NT2/D1 (cell line): ENCODE measurements around the gene PIGT.

ENCODE experiments used
- DNase-seq: peaks from one replicate; pipeline ENCODE4 v3.0.0-alpha.2; 2011; ENCODE audit warnings: low read depth, low spot score
- H3K27me3 ChIP-seq: 2 replicates; pipeline ENCODE4 v1.6.0; 2011; ENCODE audit warnings: mild to moderate bottlenecking; ENCODE audit not compliant: insufficient read length, insufficient read depth
- H3K36me3 ChIP-seq: 2 replicates; pipeline ENCODE4 v1.6.1; 2011; ENCODE audit warnings: mild to moderate bottlenecking, low read length, mixed read lengths; ENCODE audit not compliant: insufficient read depth, insufficient read length
- H3K4me1 ChIP-seq: 2 replicates; pipeline ENCODE4 v1.5.1; 2011; ENCODE audit not compliant: insufficient read depth, insufficient read length
- H3K4me3 ChIP-seq: 2 replicates; pipeline ENCODE4 v1.5.1; 2011; ENCODE audit warnings: low read depth; ENCODE audit not compliant: insufficient read length
- H3K9ac ChIP-seq: 2 replicates; pipeline ENCODE4 v1.6.0; 2011; ENCODE audit warnings: low read depth; ENCODE audit not compliant: insufficient read length
- H3K9me3 ChIP-seq: 2 replicates; pipeline ENCODE4 v1.5.1; 2011; ENCODE audit warnings: mild to moderate bottlenecking, low read length; ENCODE audit not compliant: insufficient read depth
- SUZ12 ChIP-seq: IDR thresholded peaks from 2 replicates; pipeline ENCODE4 v1.6.1; 2011; ENCODE audit not compliant: insufficient read length, insufficient read depth; ENCODE audit errors: extremely low read depth
- YY1 ChIP-seq: IDR thresholded peaks from 2 replicates; pipeline ENCODE4 v1.6.1; 2011; ENCODE audit not compliant: insufficient read length, insufficient read depth
- ZNF274 ChIP-seq: IDR thresholded peaks from 2 replicates; pipeline ENCODE4 v1.6.1; 2011; ENCODE audit warnings: mild to moderate bottlenecking, low read depth, low read length

Gene PIGT

DNA sequence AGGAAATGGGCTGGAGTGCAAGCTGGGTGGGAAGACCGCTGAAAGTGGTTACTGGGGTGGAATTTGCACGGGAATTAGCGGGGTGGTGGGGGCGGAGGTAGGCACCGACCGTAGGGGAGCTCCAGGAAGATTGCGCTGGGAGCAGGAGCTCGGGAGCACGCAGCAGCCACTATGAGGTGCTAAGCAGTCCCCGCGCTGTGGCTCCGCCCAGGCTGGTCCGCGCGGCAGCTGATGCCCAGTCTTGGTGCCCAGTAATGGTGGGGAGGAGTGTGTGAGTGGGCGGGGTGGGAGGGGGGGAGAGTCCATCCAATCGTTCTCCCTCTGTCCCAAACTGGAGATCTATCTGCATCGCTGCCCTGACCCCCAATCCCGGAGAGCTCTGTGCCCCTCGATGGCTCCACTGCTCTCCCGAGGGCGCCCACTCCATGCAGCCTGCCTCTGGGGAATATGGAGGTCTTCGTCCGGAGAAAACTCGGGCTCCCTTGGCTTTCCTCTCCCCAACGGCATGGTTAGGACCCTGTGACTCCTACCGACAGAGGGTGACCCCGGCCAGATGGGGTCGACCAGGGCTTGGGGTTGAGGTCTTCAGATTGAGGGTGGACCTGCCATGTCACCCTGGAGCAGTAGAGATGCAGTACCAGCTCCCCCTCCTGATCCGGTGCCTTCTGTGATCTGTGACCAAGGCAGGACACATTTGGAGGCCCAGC is 43.1 kb upstream of the PIGT start:
- no peak for TF ChIP-seq SUZ12
- DNase-seq = no peak
- no peaks in the 10 kb centered on the region for H3K9me3 ChIP-seq
- peaks cover 17% of the 10 kb centered on the region for H3K36me3 ChIP-seq
- no peak overlapping the region for H3K4me3 ChIP-seq
- peaks cover 2% of the 10 kb centered on the region for H3K4me1 ChIP-seq
- peak overlapping the region; percentile 52 for H3K9ac ChIP-seq
- no peaks in the 10 kb centered on the region for H3K27me3 ChIP-seq

DNA sequence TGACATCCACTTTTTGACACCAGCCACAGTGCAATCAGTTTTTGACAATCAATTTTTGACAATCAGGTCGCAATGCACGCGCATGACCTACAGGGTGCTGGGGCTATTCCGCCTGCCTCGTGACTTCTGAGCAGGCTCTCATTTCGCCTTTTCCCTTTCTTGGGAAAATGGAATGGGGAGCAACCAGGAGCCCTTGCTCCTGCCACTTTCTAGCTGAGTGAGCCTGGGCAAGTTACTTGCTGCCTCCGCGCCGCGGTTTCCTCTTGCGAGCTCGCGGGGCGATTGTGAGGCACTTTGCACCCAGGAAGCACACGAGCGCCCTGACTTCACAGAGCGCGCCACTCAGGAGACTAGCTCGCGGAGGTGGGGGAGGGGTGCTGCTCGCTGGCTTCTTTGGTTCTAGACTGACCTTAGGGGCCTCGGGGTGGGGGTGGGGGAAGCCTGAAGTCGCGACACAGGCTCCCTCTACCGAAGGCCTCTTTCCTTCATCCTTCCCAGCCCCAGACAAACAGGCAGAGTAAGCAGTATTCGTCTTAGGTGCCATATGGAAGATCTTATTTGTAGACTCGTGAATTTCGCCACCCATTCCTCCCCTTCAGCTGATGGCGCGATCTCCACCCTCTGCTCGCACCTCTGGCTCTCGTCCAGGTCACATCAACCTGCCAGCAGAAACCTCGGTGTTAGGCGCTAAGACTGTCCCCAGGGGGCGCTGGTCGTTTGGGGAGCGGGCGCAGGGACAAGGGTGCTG is 42.4 kb upstream of the PIGT start:
- H3K4me1 ChIP-seq = peaks cover 2% of the 10 kb centered on the region
- peaks cover 9% of the 10 kb centered on the region for H3K36me3 ChIP-seq
- peak overlapping the region; percentile 52 for H3K9ac ChIP-seq
- H3K27me3 ChIP-seq = no peaks in the 10 kb centered on the region
- H3K4me3 ChIP-seq = peak overlapping the region; percentile 2
- no peak for TF ChIP-seq YY1
- DNase-seq = peak; percentile 76
- no peaks in the 10 kb centered on the region for H3K9me3 ChIP-seq

DNA sequence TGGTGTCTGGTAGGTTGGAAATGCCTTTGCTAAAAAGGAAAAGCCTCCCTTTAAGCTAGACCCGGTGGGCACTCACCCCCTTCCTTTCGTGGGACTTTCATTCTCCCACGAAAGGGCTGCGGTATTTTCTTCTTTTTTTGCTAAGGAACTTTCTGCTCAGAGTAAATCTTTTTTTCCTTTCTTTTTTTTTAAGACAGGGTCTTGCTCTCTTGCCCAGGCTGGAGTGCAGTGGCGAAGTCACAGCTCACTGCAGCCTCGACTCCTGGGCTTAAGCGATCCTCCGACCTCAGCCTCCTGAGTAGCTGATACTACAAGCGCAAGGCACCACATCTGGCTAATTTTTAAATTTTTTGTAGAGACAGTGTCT is 41.9 kb upstream of the PIGT start:
- H3K27me3 ChIP-seq = no peaks in the 10 kb centered on the region
- no peaks in the 10 kb centered on the region for H3K9me3 ChIP-seq
- peak overlapping the region; percentile 2 for H3K4me3 ChIP-seq
- H3K36me3 ChIP-seq = peaks cover 4% of the 10 kb centered on the region
- H3K9ac ChIP-seq = no peak overlapping the region
- peaks cover 2% of the 10 kb centered on the region for H3K4me1 ChIP-seq
- TF ChIP-seq YY1 = no peak
- TF ChIP-seq ZNF274 = no peak
- TF ChIP-seq SUZ12 = no peak
- no peak for DNase-seq

DNA sequence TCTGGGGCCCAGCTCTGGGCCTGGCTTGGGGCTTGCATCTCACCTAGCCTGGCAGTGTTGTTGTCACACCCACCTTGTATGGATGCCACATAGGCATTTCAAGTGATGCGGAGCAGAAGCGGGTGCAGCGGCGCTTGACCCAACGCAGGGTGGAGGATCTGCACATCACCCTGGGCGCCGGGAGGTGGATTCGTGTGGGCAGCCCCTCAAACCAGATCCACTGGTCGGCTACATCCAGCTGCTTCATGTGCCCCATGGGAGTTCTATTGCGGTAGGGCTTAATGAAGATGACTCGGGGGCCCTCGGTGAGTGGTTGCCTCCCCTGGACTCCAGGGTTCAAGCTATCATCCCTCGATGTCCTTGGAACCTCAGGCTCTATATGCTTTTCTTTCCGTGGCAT is 41.0 kb upstream of the PIGT start:
- peaks cover 4% of the 10 kb centered on the region for H3K36me3 ChIP-seq
- no peak overlapping the region for H3K4me3 ChIP-seq
- no peak overlapping the region for H3K9ac ChIP-seq
- no peak for TF ChIP-seq SUZ12
- TF ChIP-seq ZNF274 = no peak
- no peak for TF ChIP-seq YY1
- H3K27me3 ChIP-seq = no peaks in the 10 kb centered on the region
- peaks cover 4% of the 10 kb centered on the region for H3K4me1 ChIP-seq
- DNase-seq = no peak
- H3K9me3 ChIP-seq = no peaks in the 10 kb centered on the region

DNA sequence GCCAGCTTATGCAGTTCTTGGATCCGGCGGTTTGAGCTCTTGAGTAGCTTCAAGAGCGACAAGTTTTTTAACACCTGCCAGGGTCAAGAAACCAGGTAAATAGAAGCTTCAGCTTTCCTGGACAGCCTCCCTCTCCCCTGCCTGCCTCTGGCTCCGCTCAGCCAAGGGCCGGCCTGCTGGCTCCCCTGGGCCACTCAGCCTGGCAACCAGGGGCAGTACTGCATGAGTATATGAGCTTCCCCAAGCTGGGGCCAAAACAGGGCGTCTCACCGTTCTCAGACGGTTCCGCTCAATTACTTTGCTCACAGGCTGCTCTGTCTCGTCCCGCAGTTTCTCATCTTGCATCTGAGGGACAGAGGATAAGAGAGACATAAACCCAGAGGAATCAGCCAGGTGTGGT is 38.7 kb upstream of the PIGT start:
- Histone ChIP-seq H3K9me3 (no peaks in the 10 kb centered on the region), H3K4me1 (peaks cover 7% of the 10 kb centered on the region), H3K9ac (no peak overlapping the region), H3K36me3 (no peaks in the 10 kb centered on the region), H3K27me3 (no peaks in the 10 kb centered on the region), H3K4me3 (no peak overlapping the region)
- no peak for DNase-seq
- TF ChIP-seq SUZ12 (no peak), YY1 (no peak), ZNF274 (no peak)

DNA sequence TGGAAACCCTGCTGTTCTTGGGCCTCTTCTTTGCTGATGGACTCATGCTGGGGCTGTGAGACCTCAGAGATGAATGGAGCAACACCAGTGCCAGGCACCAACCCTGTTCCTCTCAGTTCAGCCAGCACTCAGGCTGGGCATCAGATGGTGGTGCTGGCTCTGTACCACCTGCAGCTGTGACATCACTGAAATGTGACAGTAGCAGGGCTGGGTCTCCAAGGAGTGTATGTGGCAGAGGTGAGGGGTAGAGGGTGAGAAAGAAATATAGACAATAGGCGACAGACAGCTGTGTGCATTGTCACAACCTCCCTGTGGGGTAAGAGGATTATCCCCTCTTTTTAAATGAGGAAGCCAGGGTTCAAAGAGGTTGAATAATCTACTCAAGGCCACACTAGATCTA is 37.8 kb upstream of the PIGT start, which contains the start of gene TP53TG5:
Gene TP53TG5 (minus strand): TSS at position 135 of the 400 bp plus-strand sequence. CDS start 89 bp downstream, at position 46.
- Histone ChIP-seq H3K9me3 (no peaks in the 10 kb centered on the region), H3K36me3 (no peaks in the 10 kb centered on the region), H3K4me3 (no peak within 1 kb of the TSS), H3K9ac (no peak within 1 kb of the TSS), H3K4me1 (peaks cover 5% of the 10 kb centered on the region), H3K27me3 (no peaks in the 10 kb centered on the region)
- TF ChIP-seq YY1 (no peak), SUZ12 (no peak), ZNF274 (no peak)
- no peak for DNase-seq

DNA sequence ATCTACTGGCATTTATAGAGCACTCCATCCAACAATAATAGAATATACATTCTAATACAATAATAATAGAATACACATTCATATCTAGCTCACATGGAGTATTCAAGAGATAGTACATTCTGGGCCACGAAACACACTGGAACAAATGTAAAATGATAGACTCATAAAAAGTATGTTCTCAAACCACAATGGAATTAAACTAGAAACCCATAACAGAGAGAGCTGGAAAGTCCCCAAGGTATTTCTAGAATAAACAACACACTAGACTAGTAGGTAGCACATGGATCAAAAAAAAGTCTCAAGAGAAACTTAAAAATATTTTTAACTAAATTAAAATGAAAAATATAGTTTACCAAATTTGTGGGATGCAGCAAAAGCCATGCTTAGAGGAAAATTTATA is 28.7 kb upstream of the PIGT start:
- Histone ChIP-seq H3K27me3 (no peaks in the 10 kb centered on the region), H3K4me3 (no peak overlapping the region), H3K4me1 (no peaks in the 10 kb centered on the region), H3K9me3 (no peaks in the 10 kb centered on the region; the same call in 1 of the 2 replicates), H3K9ac (no peak overlapping the region), H3K36me3 (no peaks in the 10 kb centered on the region)
- no peak for DNase-seq
- TF ChIP-seq YY1 (no peak), ZNF274 (no peak), SUZ12 (no peak)
